Measurements from ENCODE around the gene CWF19L1. TPM values are rescaled to one million over a fixed set of nuclear protein-coding genes. Genes with fewer than 3 reads are reported as not detected.

Gene CWF19L1
- total RNA-seq, 1 experiment from 2014 or later: 54.3 TPM

DNA sequence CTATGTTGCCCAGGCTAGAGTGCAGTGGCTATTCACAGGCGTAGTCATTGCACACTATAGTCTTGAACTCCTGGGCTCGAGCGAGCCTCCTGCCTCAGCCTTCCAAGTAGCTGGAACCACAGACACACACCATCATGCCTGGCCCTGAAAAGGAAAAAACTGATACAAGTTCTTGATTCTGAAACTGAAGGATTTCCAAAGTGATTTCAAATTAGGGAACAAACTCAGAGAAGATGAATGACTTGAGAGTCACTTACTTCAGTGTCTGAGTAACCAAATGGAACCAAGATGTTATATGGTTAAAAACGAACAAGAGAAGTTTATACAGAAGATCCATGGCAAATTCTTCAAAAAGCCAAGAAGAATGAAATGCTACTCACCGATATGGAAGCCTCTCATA is 14.4 kb downstream of the CWF19L1 start:
- DNase-seq (ENCODE audit: low spot score): no peak

DNA sequence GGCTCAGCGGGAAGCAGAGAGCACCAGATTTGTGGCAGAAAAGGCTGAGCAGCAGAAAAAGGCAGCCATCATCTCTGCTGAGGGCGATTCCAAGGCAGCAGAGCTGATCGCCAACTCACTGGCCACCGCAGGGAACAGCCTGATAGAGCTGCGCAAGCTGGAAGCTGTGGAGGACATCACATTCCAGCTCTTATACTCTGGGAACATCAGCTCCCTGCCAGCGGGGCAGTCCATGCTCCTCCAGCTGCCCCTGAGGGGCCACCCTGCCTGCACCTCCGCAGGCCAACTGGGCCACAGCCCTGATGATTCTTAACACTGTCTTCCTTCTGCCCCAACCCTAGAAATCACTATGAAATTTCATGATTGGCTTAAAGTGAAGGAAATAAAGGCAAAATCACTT is 18.6 kb downstream of the CWF19L1 start:
- no peak for DNase-seq (ENCODE audit: low spot score)

DNA sequence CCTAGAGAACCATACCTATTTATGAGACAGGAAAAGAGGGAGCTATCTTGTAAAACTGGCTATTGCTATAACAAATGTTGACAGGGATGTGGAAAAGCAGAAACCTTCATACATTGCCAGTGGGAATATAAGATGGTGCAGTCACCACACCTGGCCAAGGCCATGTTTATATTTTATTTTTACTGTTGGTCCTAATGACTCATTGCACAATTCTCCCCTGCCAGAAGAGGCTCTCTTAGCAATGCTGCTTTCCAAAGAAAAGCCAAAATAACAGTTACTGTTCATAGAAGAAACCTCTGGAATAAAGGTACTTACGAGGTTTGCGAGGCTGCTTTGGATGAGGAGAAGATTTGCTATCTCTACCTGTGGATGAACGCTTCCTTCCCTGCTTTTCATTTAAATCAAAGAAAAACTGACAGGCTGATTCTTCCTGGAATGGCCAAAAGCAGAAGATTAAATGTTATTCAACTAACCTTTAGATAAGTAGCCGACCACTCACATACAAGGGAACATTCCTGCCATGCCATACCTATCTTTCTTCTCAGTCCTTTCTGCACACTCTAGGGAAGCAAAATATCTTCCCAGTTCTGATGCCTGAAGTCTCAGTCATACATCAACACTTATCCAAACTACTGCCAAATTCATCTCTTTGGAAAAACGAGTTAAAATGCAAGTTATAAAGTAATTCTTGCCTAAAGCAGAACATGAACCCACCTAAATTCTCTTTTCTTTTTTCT is 21.8 kb downstream of the CWF19L1 start:
- DNase-seq (ENCODE audit: low spot score): no peak

DNA sequence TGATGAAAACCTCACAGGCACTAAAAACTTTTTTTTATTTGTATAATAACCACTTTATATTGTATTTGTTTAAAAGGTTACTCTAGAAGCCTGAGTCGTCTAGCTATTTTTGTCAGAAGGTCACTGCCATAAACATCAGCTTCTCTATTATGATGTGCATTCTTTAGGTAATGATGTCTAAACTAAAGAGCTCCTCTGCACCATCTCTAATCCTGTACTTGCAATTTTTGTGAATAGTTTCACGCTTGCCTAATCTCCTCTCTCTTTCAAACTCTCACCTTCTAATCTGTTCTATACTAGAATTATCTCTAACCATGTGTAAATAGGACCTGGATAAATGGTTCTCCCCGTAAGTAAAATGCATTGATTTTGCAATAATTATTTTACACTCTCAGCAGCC is 27.6 kb downstream of the CWF19L1 start:
- no peak for DNase-seq (ENCODE audit: low spot score)

DNA sequence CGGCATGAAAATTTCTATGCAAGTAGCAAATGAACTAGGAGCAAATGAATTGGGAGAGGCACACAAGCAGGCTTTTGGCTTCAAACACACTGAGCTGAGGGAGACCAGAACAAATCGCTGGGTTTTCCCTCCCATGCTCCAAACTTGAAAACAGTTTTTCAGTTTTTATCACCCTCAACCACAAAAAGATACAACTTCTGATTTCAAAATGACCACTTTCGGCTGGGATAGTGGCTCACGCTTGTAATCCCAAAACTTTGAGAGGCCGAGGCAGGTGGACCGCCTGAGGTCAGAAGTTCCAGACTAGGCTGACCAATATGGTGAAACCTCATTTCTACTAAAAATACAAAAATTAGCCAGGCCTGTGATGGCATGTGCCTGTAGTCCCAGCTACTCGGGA is 29.0 kb downstream of the CWF19L1 start:
- no peak for DNase-seq (ENCODE audit: low spot score)

DNA sequence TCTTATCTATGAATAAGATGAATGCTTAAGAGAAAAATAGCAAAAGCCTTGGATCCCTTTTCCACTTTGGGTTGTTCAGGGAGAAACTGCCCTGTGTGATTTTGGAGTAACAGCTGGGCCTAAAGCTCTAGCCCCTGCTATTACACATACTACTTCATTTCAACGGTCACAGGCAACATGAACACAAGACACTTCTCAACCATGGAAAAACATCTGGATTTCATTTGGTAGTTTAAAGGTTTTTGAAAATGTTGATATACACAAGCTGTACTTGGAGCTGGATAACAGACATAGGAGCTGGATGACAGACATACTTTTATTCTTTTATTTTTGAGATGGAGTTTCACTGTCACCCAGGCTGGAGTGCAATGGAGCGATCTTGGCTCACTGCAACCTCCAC is 35.3 kb downstream of the CWF19L1 start:
- DNase-seq (ENCODE audit: low spot score): no peak

DNA sequence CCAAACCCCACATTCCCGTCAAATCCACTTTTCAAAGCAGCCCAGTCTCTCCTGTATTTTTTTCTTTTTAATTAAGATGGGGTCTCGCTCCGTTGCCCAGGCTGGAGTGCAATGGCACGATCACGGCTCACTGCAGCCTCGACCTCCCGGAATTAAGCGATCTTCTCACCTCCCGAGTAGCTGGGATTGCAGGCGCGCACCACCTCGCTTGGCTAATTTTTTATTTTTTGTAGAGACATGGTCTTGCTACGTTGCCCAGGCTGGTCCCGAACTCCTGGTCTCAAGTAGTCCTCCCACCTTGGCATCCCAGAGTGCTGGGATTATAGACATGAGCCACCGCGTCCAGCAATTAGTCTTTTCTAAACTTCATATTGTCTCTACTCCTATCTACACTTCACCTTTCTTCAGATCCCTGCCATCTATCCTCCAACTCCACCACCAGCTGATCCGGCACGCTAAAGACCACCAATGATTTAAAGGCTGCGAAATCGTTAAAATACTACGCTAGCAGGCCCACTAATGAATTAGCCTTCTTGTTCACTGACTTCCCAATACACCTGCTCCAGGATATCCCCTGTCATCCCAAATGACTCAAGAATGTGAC is 37.5 kb downstream of the CWF19L1 start:
- DNase-seq (ENCODE audit: low spot score): no peak

DNA sequence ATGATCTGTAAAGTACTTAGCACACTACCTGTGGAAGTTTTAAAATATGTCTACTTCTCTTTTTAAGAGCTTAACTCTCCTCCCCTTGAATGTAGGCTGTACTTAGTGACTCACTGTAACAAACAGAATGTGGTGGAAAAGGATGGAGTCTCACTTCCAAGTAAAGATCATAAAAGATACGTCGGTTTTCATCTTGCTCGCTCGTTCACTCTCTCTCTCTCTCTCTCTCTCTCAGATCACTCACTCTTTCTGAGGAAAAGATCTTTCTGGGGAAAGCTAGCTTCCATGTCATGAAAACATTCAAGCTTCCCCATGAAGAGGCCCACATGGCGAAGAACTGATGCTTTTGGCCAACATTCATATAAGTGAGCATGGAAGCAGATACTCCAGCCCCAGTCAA is 43.6 kb downstream of the CWF19L1 start:
- DNase-seq (ENCODE audit: low spot score): no peak

DNA sequence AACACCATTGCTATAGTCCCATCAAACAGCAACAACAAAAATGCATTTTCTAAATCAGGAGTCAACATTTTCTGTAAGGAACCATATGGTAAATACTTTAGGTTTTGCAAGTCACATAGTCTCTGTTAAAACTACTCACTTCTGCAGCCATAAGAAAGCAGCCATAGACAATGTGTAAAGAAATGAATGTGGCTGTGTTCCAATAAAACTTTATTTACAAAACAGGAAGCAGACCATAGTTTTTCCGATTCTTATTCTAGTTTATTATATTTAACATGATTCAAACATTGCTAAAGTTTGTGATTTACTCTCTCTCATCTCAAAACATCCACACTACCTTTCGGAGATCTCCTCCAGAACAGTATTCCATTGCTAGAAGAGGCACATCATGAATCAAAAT is 44.9 kb downstream of the CWF19L1 start:
- no peak for DNase-seq (ENCODE audit: low spot score)

DNA sequence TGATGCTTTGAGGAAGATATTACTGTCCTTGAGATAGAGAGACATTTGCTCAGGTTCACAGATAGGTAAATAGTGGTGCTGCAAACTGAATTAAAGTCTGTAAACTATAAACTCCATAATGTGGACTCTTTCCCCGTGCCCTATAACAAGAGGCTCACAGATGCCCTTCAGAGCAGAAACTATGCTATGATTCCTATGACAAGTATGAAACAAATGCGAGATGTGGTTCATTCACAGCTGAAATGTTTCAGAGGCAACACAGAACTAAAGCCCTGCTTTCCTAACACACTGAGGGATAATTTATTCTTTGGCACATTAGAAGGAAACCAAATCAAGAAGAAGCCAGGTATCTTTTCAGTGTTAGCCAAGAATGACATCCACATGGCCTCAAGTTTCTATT is 51.4 kb downstream of the CWF19L1 start:
- DNase-seq (ENCODE audit: low spot score): no peak

DNA sequence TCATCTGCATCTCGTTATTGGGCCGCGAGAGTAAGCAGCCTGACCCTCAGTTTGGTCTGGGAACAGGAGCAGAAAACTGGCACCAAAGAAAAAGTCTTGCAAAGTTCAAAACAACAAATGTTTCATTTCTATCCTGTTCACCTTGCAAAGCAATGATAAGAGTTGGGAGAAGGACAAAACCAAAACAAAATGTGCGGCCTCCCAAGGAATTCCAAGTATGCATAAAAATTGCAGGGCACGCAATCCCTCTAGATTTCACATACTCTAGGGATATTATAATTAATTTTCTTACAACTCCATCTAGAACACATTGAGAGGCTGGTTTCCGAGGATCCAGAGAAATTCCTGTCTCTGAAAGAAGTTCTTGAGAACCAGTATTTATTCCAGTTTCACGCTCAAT is 58.1 kb downstream of the CWF19L1 start:
- DNase-seq (ENCODE audit: low spot score): peak; percentile 42

DNA sequence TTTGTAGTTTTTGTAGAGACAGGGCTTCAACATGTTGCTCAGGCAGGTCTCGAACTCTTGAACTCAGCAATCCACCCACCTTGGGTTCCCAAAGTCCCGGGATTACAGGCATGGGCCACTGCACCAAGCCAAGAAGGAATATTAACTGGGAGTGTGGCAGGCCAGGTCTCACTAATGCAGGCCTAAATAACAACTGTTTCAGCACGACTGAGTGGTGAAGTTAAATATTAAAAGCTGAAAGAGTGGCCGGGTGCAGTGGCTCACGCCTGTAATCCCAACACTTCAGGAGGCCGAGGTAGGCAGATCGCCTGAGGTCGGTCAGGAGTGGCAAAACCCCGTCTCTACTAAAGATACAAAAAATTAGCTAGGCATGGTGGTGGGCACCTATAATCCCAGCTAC is 59.2 kb downstream of the CWF19L1 start:
- DNase-seq (ENCODE audit: low spot score): no peak

DNA sequence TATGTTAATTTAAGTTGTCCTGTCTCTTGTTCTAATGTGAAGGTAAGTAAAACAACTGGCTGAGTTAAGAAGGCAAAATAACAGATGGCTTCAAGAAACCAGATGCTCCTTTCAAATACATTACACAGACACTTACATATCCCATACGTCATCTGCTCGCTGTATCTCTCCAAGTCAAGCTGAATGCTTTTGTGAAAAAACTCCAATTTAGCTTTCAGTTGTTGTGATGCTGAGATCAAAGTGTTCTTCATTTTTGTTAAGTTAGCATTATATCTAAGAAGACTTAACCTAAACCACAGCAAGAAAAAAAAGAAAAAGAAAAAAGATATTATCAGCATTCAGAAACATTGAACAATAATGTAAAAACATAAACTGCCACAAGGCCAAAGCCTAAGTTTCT is 63.1 kb downstream of the CWF19L1 start:
- DNase-seq (ENCODE audit: low spot score): no peak

DNA sequence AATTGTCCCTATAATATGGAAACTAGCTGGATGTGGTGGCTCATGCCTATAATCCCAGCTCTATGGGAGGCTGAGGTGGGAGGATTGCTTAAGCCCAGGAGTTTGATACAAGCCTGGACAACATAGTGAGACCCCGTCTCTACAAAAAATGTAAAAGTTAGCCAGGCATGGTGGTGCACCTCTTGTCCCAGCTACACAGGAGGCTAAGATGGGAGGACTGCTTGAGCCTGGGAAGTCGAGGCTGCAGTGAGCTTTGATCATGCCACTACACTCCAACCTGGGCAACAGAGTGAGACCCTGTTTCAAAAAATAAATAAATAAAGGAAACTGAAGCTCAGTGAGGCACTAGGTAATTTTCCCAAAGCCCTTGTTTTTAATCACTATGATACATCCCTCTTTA is 65.9 kb downstream of the CWF19L1 start:
- no peak for DNase-seq (ENCODE audit: low spot score)

DNA sequence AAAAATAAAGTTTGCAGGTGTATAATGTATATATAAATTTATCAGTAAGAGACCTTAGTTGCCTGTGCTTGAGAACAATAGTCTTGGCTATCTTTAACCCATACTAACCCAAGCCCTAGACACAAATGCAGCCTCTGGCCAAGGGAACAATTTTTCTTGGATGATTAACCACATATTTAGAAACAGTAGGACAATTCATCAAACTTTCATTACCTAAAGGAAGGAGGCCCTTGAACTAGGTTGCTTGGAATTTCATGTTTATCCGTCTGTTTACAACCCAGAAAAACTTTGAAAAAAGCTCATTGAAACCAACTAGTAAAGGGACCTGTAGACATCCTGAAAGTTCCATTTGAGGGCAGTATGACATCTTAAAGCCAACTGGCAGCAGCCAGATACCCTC is 72.7 kb downstream of the CWF19L1 start:
- DNase-seq (ENCODE audit: low spot score): no peak

DNA sequence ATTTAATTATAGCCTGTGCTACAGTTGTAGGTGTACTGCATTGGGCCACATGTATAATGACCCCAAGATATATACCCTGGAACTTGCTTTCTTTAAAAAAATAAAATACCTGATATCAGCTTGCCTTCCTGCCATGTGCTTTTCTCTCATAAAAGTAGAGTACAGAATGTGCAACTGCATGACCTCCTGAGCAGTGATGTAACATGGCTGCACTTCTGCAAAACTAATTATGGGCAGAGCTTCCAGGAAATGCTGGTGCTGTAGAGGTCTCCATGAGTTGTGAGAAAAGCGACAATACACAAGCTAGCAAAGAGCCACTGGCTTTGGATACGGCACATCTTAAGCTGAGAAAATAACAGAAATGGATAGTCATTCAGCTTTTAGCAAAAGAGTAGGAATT is 75.1 kb downstream of the CWF19L1 start:
- no peak for DNase-seq (ENCODE audit: low spot score)

DNA sequence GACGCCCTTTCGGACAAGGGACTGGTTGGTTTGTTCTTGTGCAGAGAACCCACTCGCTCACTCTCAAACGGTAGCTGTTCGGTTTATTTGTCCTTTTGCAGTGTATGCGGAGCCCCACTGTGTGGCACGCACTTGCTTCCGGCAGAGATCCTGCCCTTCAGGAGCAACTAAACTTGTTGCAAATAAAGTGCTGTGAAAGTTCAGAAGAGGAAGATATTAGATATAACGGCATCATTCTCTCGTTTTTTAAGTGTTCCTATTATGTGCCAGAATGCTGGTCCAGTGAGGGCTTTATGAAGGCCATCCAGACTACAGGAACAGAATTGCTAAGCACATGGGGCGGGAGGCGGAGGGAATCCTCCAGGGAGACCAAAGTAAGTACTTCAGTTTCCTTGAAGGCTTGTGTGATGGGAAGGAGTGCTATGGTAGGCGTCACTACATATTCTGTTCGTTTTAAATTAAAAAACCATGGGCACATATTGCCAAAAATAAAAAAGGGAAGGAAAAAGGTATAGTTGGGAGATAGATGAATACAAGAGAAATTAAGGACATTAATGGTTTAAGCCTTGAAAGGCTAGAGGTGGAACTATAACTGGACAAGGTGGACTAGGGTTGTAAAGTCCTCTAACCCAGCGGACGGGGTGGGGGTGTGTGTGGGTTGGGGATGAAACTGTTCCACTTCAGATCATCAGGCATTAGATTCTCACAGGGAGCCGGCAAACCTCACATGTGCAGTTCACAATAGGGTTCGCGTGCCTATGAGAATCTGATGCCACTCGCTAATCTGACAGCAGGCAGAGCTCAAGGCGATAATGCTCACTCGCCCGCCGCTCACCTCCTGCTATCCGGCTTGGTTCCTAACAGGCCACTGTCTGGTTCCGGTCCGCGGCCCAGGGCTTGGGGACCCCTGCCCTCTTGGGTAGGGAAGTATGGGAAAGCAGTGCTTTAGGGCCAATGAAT is 80.9 kb downstream of the CWF19L1 start:
- DNase-seq (ENCODE audit: low spot score): no peak

DNA sequence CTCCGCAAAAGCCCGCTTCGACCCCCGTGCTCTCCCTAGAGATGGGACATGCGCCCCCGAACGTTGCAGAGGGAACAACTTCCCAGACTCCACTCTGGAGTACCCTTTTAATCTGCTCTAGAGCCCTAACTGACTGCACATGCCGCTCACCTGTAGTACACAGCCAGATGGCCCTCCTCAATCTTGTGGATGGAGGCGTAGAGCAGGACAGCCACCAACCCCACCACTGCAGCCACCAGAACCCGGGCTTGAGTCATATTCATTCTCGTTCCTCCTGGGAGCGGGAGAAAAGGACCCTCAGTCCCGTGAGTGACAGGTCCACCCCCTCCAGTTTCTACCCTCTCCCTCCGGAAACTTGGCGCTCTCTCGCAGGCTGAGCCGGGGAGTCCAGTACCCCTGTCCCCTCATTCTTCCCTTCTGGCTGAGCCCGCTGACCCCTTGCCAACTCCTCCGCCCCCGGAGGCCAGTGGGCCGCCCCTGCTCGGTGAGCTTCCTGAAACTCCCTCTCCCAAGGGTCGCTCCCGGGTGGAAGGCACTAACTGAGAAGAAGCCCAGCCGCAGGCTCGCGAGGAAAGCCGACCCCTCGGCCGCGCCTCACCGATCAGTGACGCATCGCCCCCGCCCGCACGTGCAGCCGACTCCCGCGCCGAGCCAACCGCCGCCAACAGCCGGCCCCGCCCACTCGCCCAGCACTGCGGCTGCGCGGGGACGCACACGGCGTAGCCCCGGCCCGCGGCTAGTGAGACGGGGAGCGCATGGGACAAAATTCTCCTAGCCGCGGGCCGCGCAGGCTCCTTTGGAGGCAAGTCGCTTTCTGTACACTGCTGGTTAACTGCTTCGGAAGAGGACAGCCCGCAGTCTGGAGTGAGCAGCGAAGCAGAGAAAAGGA is 81.8 kb downstream of the CWF19L1 start, which contains the start of gene ERLIN1:
Gene ERLIN1 (minus strand): TSS at position 666 of the 889 bp plus-strand sequence. CDS start 403 bp downstream, at position 263.
- peak; percentile 77 for DNase-seq (ENCODE audit: low spot score)

DNA sequence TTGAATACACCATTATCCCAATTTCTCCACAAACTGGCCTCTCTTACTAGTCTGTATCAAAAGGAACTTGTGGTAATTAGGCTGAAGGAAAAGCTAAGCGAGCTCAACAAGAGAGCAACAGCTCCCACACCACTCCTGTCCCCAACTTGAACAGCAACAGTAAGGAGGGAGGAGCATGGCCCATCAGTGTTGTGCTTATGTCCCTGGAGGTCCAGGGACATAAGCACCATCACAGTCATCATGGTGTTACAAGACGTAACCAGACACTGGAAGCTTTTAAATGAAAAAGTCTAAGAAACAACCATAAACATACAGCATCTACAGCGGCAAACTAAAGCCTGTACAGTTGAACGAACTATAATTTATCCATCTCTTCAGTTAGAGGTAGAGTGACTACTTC is 82.6 kb downstream of the CWF19L1 start:
- DNase-seq (ENCODE audit: low spot score): peak; percentile 27

DNA sequence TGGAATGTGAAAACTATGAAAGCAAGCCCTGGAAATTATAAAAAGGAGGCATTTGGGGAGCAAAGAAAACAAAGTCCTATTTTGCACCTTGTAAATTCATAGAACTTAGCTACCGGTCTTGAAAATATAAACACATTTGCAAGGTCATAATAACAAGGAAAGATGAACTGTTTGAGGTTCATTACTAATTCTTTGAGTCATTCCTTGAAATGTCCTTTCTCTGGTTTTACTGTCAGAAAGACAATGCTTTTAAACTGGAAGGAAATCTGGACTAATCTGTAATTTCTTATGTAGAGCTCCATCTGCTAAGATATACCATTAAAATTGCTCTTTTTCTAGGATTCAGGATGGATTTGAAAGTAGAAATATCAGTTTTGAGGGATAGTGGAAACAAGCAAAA is 83.0 kb downstream of the CWF19L1 start:
- DNase-seq (ENCODE audit: low spot score): no peak

DNA sequence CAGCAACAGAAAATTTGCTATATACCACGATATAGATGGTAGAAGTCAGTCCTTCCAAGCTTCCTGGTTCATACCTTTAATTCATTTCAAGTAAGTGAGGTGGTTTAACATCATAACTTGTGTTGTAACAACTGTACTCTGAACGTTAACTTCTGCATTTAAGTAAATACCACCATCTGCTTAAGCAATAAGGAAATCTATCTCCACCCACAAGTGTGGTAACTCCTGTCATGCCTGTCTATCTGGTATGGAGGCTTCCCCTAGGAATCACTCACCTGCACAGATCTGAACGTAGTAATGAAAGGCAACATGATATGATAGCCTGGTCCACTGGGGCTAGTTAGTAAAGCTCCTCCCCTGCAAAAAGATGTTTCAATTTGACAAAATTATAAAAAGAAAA is 84.0 kb downstream of the CWF19L1 start:
- DNase-seq (ENCODE audit: low spot score): no peak

DNA sequence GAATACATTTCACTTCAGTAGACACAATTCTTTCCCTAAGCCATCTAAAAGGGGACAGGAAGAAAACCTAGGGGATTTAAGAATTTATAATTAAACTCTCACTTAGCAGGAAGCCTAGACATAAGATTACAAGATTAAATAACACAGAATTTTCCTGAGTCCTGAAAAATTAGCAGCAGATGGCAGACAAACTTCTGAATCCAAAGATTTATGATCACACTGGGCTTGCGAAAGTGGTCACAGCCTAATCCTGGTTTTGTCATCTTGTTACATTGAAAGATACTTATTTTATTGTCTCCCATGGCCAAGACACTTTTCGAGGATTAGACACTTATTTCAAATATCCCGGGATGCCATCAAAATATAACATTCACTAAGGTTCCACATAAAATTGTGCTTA is 84.5 kb downstream of the CWF19L1 start:
- DNase-seq (ENCODE audit: low spot score): no peak

Measured in A172 (cell line).